NCI-H526 (cell line): ENCODE data around the gene ARCN1.
"Not testable (repeated sequence)": the region's sequence is repeated elsewhere in the genome, so short reads cannot be mapped to it uniquely, and the experiment has no call there.

ENCODE experiments used
- DNase-seq, 2 experiments: peaks; one replicate each; lab custom pipeline; 2025; lab: John Stamatoyannopoulos, UW

ARCN1 gene

GRCh38 chr11:118544010-118544646 lies 28.1 kb upstream of the ARCN1 start:
- DNase-seq = no peak

DNA sequence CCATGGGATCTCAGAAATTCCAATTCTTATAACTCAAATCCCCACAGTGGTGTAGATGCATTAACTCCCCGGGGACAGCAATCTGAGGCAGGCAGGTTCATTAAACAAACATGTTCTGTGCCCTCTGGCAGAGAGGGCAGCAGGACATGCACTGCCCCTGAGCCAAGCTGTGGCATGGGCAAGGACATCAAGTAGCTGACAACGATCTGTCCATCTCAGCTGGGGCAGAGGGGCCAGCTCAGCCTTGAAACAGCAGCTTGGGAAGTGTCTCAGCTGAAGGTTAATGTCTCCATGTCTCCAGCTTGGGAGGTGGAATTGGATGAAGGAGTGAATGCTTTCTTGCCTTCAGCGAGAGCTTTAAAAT lies 27.6 kb upstream of the ARCN1 start:
- no peak for DNase-seq

GRCh38 chr11:118545533-118545932 lies 26.7 kb upstream of the ARCN1 start:
- DNase-seq = no peak

- no peak for DNase-seq
Measured at GRCh38 chr11:118547132-118547531, 25.1 kb upstream of the ARCN1 start.

DNA sequence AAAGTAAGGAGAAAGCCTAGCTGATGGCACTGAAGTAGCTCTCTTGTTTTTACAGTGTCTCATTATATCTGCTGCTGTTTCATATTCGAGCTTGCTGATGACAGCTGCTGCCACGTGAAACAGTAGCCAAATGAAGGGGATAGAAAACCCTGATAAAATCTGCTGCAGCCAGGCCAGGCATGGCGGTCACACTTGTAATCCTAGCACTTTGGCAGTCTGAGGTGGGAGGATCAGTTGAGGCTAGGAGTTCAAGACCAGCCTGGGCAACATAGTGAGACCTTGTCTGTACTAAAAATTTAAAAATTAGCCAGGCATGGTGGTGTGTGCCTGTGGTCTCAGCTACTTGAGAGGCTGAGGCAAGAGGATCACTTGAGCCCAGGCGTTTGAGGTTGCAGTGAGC lies 19.9 kb upstream of the ARCN1 start:
- no peak for DNase-seq

DNA sequence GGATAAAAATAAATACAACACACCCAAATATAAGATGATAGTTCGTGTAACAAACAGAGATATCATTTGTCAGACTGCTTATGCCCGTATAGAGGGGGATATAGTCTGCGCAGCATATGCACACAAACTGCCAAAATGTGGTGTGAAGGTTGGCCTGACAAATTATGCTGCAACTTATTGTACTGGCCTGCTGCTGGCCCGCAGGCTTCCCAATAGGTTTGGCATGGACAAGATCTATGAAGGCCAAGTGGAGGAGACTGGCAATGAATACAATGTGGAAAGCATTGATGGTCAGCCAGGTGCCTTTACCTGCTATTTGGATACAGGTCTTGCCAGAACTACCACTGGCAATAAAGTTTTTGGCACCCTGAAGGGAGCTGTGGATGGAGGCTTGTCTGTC lies 11.4 kb upstream of the ARCN1 start:
- no peak for DNase-seq

GRCh38 chr11:118565051-118565450 lies 7.2 kb upstream of the ARCN1 start:
- no peak for DNase-seq

GRCh38 chr11:118569670-118570069 lies 2.5 kb upstream of the ARCN1 start:
- DNase-seq = no peak

DNA sequence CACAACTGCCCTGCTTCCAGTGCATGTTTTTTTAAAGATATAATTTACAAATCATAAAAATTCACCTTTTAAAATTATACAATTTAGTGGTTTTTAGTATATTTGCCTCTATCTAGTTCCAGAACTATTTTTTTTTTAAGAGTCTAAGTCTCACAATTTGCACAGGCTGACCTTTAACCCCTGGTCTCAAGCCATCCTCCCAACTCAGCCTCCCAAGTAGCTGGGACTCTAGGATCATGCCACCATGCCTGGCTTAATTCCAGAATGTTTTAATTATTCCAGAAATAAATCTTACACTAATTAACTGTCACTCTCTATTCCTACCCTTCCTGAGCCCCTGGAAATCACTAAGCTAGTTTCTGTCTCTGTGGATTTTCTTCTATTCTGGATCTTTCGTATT lies 1.4 kb upstream of the ARCN1 start:
- DNase-seq = no peak

DNA sequence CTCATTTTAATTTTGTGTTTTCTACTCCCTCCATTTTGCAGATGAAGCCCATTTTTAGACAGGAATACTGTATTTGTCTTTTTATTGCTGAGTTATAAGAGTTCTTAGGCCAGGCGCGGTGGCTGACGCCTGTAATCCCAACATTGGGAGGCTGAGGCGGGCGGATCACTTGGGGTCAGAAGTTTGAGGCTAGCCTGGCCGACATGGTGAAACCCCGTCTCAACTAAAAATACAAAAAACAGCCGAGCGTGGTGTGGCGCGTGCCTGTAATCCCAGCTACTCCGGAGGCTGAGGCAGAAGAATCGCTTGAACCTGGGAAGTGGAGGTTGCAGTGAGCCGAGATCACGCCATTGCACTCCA lies 528 bp upstream of the ARCN1 start:
- peak in 1 of 2 experiments; percentile 59 for DNase-seq

DNA sequence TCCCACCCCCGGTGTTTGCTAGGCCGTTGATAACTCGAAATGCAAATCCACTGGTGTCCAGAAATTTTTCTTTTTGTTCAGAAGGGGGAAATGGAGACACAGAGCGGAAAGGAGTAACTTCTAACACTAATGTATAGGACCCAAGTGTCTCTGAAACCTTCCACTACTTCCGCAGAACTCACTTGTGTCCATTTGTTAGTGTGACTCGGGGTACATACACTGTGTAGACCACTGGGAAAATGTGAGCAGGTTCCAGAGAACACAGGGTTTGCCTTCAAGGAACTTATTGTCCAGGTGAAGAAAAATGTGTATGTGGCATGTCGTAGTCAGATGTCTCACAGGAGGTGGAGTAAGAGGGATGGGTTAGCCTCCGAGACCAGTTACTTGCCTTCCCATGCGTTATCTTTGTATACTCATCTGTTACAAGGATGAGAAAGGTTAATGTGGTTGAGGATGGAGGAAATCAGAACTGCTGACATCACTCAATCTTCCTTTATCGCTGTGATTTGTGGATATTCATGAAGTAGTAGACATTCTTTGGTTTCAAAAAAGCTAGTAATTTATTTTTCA lies 857 bp downstream of the ARCN1 start:
- peak in 1 of 2 experiments; percentile 53 for DNase-seq

DNA sequence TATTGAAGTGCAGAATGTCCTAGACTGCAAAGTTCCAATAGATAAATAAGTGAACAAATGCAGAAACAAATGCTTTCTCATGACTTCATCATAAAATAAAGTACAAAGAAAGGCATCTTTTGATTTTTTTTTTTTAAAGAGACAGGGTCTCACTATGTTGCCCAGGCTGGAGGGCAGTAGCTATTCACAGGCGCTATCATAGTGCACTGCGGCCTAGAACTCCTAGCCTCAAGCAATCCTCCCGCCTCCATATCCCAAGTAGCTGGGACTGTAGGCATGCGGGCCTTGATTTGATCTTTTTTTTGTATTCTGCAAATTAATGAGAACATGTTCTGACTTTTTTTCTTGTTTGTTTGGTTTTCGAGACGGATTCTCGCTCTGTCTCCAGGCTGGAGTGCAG lies 2.4 kb downstream of the ARCN1 start:
- no peak for DNase-seq

- not testable (repeated sequence) for DNase-seq
Measured at GRCh38 chr11:118577995-118578394, 5.8 kb downstream of the ARCN1 start.

DNA sequence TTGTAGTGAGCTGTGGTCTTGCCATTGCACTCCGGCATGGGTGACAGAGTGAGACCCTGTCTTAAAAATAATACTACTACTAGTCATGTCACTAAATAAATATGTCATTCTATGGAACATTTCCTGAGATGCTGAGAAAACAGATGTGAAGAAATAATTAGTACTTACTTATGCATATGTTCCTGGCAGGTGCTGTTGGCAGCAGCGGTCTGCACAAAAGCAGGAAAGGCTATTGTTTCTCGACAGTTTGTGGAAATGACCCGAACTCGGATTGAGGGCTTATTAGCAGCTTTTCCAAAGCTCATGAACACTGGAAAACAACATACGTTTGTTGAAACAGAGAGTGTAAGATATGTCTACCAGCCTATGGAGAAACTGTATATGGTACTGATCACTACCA lies 8.8 kb downstream of the ARCN1 start:
- DNase-seq = no peak

- DNase-seq = peak in 1 of 2 experiments; percentile 45
Measured at GRCh38 chr11:118587952-118588351, 15.7 kb downstream of the ARCN1 start.

GRCh38 chr11:118592616-118593367 lies 20.6 kb downstream of the ARCN1 start:
- no peak for DNase-seq

DNA sequence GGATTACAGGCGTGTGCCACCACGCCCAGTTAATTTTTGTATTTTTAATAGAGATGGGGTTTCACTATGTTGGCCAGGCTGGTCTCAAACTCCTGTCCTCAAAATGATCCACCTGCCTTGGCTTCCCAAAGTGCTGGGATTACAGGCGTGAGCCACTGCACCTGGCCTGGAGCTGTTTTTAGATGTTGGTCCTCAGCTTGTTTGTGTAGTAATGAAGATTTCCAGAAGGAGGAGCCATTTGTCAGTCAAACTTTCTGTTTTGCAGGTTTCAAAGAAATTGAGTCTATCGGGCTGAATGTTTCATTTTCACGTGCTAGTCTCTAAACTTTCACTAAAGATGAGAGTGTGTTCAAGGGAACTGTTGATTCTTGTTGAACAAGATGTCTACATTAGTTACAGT lies 22.8 kb downstream of the ARCN1 start:
- peak in 1 of 2 experiments; percentile 72 for DNase-seq

DNA sequence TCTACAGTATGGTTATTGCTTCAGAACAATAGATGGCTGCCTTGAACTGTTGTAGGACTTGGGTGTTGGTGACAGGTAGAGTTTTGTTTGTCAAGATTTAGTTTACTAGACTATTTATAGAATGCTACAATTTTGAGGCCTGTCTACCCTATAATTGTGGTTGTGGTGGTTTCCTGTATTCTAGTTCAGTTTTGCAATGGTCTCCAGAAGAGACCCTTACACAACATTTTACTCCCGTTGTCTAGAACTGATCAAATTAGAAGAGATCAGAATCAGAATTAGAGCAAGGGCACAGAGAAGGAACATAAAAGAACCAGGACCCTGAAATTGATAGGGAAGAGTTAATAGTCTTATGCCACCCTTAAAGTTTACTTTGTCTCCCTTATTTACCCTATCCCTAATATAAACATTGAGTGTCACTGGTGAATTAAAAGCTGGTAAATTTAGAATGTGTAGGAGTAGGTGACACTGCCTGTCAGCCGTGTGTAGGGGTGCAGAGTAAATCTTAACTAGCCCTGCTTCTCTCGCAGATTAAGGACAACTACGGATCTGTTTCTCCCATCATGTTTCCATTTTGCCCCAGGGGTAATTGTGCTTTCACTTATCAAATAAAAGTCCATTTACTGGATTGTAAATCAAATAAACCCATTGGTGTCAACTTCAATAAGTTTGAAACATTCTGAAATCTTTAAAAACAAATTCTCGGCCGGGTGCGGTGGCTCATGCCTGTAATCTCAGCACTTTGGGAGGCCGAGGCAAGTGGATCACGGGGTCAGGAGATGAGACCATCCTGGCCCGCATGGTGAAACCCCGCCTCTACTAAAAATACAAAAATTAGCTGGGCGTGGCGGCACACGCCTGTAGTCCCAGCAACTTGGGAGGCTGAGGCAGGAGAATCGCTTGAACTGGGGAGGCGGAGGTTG lies 24.3 kb downstream of the ARCN1 start:
- DNase-seq = no peak

GRCh38 chr11:118597556-118597955 lies 25.3 kb downstream of the ARCN1 start:
- no peak for DNase-seq

DNA sequence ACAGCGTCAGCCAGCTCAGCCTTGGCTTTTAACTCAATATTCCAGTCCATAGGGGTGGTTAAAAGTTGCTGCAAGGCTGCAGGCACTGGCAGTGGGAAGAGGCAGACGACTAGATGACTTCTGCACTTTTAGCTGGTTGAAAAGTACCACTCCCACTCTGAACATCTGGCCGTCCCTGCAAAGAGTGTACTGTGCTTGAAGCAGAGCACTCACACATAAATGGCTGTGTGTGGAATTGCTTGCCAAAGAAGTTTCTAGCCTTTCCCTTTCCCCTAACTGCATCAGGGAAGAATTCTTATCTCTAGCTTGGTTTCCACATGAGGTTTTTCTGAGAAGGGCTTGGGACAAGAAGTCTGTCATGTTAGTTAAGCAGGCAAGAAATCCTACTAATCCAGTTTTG lies 30.1 kb downstream of the ARCN1 start:
- DNase-seq = no peak

GRCh38 chr11:118603709-118604108 lies 31.5 kb downstream of the ARCN1 start:
- not testable (repeated sequence) for DNase-seq

GRCh38 chr11:118604566-118604965 lies 32.4 kb downstream of the ARCN1 start:
- DNase-seq = no peak
